Activated CD4-positive, CD25-positive, alpha-beta regulatory T cell treated with anti-CD3 and anti-CD28 coated beads, Interleukin-2, amount 50 U/mL, for 72 hours (primary cell): ENCODE results near the gene CRYBG3.

ENCODE experiments used
- DNase-seq: peaks from one replicate; pipeline ENCODE4 v3.0.0; 2021

CRYBG3 gene

DNA sequence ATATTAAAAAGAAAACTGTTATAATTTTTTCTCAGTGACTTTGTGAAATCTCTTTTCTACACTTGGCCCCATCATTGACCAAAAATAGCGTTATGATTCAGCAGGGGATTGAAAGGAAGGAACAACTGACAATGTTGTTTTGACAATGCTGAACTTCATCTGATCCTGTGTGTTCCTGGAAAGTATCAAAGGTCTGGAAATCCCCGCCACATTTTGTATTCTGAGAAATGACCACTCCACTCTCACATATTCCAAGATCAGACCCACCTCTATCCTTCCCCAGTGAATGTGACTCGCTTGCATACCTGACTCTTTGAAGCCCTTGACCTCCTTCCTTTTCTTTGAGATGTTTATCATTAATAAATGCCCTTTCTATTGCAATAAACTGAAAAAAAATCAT is 160.1 kb downstream of the CRYBG3 start:
- DNase-seq = no peak

- DNase-seq = no peak
These were observed 162.2 kb downstream of the CRYBG3 start for GRCh38 chr3:97983933-97984491.

- no peak for DNase-seq
These were observed 165.5 kb downstream of the CRYBG3 start for GRCh38 chr3:97987306-97987705.

DNA sequence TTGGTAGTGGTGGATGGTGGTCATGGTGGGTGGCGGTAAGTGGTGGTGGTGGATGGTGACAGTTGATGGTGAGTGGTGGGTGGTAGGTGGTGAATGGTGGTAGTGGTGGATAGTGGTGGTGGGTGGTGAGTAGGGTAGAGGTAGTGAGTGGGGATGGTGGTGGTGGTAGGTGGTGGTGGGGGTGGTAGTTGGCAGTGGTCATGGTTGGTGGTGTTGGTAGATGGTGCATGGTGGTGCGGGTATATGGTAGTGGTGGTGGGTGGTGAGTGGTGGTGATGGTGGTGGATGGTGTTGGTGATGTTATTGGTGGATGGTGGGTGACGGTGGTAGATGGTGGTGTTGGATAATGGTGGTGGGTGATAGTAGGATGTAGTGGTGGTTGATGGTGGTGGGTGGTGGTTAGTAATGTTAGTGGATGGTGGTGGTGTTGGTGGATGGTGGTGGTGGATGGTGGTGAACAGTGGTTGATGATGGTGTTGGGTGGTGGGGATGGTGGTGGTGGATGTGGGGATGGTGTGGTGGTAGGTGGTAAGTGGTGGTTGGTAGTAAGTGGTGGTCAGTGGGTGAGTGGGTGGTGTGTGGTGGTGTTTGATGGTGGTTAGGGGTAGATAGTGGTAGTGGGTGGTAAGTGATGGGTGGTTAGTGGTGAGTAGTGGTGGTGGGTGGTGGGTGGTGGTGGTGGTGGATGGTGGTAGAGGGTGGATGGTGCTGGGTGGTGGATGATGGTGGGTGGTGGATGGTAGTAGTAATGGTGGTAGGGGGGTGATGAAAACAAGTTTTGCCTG is 167.2 kb downstream of the CRYBG3 start:
- DNase-seq = no peak

- DNase-seq = no peak
These were observed 168.9 kb downstream of the CRYBG3 start for GRCh38 chr3:97990624-97991292.

DNA sequence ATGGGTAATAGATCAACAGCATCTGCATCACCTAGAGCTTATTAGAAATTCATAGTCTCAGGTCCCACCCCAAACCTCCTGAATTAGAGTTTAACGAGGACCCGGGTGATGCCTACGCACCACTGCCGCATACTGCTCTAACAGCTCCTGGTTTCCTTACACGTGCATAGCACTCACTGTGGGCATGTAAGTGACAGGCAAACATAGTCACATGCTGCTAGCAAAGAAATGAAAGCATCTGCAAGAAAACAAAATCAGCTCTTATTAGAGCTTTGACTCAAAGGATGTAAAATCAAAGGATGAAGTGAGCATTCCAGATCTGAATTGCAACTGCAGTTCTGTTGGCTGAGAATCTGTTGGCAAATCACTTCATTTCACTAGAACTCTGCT is 169.5 kb downstream of the CRYBG3 start:
- no peak for DNase-seq

DNA sequence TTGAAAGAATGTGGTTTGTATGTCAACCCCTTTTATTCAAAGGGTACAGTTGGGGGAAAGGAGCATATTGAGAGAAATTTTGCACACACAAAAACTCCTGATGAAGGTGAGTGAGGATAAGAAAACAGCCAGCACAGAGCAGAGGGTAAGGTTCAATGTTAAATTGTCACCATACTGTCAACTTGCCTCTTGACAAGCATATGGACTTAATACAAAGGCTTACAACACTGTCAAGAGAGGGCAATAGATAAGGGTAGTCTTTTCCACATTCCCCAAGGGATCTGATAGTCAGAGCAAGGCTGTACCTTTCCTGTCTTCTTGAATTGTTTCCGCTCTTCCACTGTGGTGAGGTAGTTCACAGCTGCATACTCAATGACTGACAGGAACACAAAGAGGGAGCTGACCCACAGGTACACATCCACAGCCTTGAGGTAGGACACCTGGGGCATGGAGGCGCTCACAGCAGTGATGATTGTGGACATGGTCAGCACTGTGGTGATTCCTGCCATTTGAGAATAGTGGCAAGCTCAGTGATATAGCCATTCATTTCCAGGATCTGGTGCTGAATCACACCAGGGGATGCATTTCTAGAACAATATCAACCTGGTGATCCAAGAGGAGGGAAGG is 170.8 kb downstream of the CRYBG3 start:
- no peak for DNase-seq

- no peak for DNase-seq
These were observed 171.7 kb downstream of the CRYBG3 start for GRCh38 chr3:97993526-97993925.

GRCh38 chr3:97994328-97994945 is 172.6 kb downstream of the CRYBG3 start:
- no peak for DNase-seq
